KMS-11 (cell line): Measurements from ENCODE around the gene OR7A17.

ENCODE experiments used
- H2AFZ ChIP-seq: fragments of 200-600 bp; sonication (generic); 2 replicates; pipeline ENCODE4 v1.6.1; 2016; ENCODE audit warnings: antibody characterized with exemption, mixed run types, low read depth
- H3K27ac ChIP-seq: fragments of 200-600 bp; sonication (generic); 2 replicates; pipeline ENCODE4 v1.6.1; 2016; ENCODE audit warnings: mild to moderate bottlenecking, mixed run types
- H3K27me3 ChIP-seq: fragments of 200-600 bp; sonication (generic); 2 replicates; pipeline ENCODE4 v1.6.1; 2017; ENCODE audit warnings: mild to moderate bottlenecking, low read depth, mixed run types, moderate library complexity; ENCODE audit not compliant: insufficient read depth
- H3K36me3 ChIP-seq: fragments of 200-600 bp; sonication (generic); 2 replicates; pipeline ENCODE4 v1.6.1; 2017; ENCODE audit warnings: mild to moderate bottlenecking, mixed run types; ENCODE audit not compliant: insufficient read depth
- H3K4me1 ChIP-seq: fragments of 200-600 bp; sonication (generic); 2 replicates; pipeline ENCODE4 v1.6.1; 2016; ENCODE audit warnings: mild to moderate bottlenecking, low read depth, mixed run types; ENCODE audit not compliant: poor library complexity, severe bottlenecking
- H3K4me2 ChIP-seq: fragments of 200-600 bp; sonication (generic); 2 replicates; pipeline ENCODE4 v1.7.0; 2016; ENCODE audit warnings: mild to moderate bottlenecking, mixed run types
- H3K4me3 ChIP-seq: fragments of 200-600 bp; sonication (generic); IDR thresholded peaks from 2 replicates; pipeline ENCODE4 v1.6.1; 2017; ENCODE audit warnings: low read depth, low read length, mixed read lengths; ENCODE audit not compliant: insufficient read depth
- H3K79me2 ChIP-seq: fragments of 200-600 bp; sonication (generic); 2 replicates; pipeline ENCODE4 v1.6.1; 2016; ENCODE audit warnings: low read depth, mixed run types; ENCODE audit not compliant: insufficient read depth
- H3K9ac ChIP-seq: fragments of 200-600 bp; sonication (generic); 2 replicates; pipeline ENCODE4 v1.6.1; 2016; ENCODE audit warnings: mild to moderate bottlenecking, mixed run types
- H4K20me1 ChIP-seq: fragments of 200-600 bp; sonication (generic); 2 replicates; pipeline ENCODE4 v1.6.1; 2016; ENCODE audit warnings: mild to moderate bottlenecking, mixed run types; ENCODE audit not compliant: insufficient read depth
- TF ChIP-seq, protein P1 (sequence below): fragments of 200-600 bp; sonication (generic); conservative IDR thresholded peaks from 2 replicates; pipeline ENCODE4 v1.6.1; 2017; ENCODE audit warnings: low read depth, mild to moderate bottlenecking, antibody characterized with exemption, low read length, moderate library complexity, mixed read lengths

OR7A17 gene

DNA sequence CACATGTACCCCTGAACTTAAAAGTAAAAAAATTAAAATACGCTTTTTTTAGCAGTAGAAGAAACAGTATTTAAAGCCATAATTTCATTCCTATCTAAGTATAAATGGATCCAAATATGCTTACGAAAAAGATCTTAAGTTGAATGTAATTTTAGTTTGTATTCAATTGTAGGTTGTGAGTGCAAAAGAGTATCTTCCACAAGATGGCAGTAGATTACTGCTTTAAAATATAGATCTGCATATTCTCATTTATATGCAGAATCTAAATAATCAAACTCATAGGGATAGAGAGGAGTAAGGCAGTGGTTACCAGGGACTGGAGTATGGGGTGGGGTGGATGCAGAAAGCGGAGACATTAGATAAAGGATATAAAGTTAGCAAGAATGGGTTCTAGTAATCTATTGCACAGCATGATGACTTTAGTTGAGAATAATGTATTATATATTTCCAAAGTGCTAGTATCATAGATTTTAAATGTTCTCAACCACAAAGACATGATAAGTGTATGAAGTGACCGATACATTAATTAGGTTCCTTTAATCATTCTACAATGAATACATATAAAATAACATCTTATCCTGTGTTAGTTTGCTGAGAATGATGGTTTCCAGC lies 14.2 kb downstream of the OR7A17 start:
- Histone ChIP-seq H3K27ac (no peak overlapping the region), H3K27me3 (no peaks in the 10 kb centered on the region; the same call in 1 of the 2 replicates), H3K36me3 (no peaks in the 10 kb centered on the region), H2AFZ (no peak overlapping the region), H3K4me3 (no peak overlapping the region), H4K20me1 (no peaks in the 10 kb centered on the region), H3K4me1 (no peaks in the 10 kb centered on the region), H3K79me2 (no peaks in the 10 kb centered on the region), H3K4me2 (no peak overlapping the region), H3K9ac (no peak overlapping the region)
- TF ChIP-seq, protein P1, sequence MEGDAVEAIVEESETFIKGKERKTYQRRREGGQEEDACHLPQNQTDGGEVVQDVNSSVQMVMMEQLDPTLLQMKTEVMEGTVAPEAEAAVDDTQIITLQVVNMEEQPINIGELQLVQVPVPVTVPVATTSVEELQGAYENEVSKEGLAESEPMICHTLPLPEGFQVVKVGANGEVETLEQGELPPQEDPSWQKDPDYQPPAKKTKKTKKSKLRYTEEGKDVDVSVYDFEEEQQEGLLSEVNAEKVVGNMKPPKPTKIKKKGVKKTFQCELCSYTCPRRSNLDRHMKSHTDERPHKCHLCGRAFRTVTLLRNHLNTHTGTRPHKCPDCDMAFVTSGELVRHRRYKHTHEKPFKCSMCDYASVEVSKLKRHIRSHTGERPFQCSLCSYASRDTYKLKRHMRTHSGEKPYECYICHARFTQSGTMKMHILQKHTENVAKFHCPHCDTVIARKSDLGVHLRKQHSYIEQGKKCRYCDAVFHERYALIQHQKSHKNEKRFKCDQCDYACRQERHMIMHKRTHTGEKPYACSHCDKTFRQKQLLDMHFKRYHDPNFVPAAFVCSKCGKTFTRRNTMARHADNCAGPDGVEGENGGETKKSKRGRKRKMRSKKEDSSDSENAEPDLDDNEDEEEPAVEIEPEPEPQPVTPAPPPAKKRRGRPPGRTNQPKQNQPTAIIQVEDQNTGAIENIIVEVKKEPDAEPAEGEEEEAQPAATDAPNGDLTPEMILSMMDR, result peak; percentile 52; the same call in 1 of the 2 replicates

DNA sequence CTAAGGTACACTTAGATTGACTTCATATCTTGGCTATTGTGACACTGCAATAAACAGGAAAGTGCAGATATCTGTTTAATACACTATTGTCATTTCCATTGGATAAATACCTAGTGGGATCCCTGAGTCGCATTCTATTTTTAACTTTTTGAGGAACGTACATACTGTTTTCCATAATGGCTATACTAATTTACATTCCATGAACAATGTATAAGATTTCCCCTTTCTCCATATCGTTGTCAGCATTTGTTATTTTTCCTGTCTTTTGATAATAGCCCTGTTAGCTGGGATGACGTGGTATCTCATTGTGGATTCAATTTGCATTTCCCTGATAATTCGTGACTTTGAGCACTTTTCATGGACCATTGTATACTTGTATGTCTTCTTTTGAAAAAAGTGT lies 17.4 kb downstream of the OR7A17 start:
- no peak overlapping the region for H3K4me2 ChIP-seq
- H3K27ac ChIP-seq, result no peak overlapping the region
- no peaks in the 10 kb centered on the region; the same call in 1 of the 2 replicates for H3K27me3 ChIP-seq
- H4K20me1 ChIP-seq, result no peaks in the 10 kb centered on the region
- H3K79me2 ChIP-seq, result no peaks in the 10 kb centered on the region
- H3K9ac ChIP-seq, result no peak overlapping the region
- H3K36me3 ChIP-seq, result no peaks in the 10 kb centered on the region
- H3K4me1 ChIP-seq, result no peaks in the 10 kb centered on the region
- TF ChIP-seq, protein P1, result no peak
- no peak overlapping the region for H2AFZ ChIP-seq
- no peak overlapping the region for H3K4me3 ChIP-seq

DNA sequence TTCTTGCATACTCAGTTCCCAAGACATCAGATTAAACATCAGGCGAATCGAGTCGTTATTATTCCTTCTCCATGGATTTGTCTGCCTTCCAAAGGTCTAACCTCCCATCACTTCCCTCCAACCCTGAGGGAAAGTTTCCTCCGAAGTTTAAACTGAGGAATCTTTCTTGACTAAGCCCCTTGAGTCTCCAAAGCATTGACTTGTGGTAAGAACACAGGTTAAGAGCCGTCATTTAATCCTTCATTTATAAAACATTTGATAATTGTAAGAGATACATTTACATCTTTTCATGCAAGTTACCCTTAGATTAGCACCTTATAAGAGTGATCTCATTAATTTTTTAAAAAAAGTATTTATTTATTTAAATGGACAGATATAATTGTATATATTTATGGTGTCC lies 37.1 kb downstream of the OR7A17 start, which contains the start of gene OR7A10:
Gene OR7A10, minus strand, starts transcription at position 101 of the 400 bp plus-strand sequence. CDS start 7,045 bp downstream, outside the sequence.
- Histone ChIP-seq H3K9ac (no peak within 1 kb of the TSS), H3K4me1 (no peaks in the 10 kb centered on the region), H3K27me3 (peaks cover 12% of the 10 kb centered on the region; the same call in 1 of the 2 replicates), H3K4me3 (no peak within 1 kb of the TSS), H3K27ac (no peak within 1 kb of the TSS), H2AFZ (no peak within 1 kb of the TSS), H3K36me3 (no peaks in the 10 kb centered on the region), H4K20me1 (no peaks in the 10 kb centered on the region), H3K79me2 (no peaks in the 10 kb centered on the region), H3K4me2 (no peak within 1 kb of the TSS)
- TF ChIP-seq, protein P1, result no peak

DNA sequence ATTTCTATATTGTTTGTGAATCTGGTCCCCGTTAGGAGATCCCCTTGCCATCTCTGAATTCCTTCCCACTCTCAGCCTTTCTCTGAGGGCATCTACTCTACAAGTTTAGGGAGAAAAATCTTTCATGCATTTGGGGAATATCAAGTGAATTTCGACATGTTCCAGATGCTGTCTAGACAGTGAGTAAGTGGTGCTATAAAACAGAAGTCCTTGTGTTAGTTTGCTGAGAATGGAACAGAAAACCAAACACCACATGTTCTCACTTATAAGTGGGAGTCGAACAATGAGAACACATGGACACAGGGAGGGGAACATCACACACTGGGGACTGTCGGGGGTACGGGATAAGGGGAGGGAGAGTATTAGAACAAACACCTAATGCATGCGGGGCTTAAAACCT lies 42.4 kb downstream of the OR7A17 start:
- no peak overlapping the region for H3K4me2 ChIP-seq
- TF ChIP-seq, protein P1, result no peak
- no peak overlapping the region for H3K4me3 ChIP-seq
- H3K79me2 ChIP-seq, result no peaks in the 10 kb centered on the region
- no peaks in the 10 kb centered on the region for H4K20me1 ChIP-seq
- no peaks in the 10 kb centered on the region for H3K36me3 ChIP-seq
- no peak overlapping the region for H3K27ac ChIP-seq
- no peak overlapping the region for H2AFZ ChIP-seq
- no peaks in the 10 kb centered on the region for H3K4me1 ChIP-seq
- peaks cover 8% of the 10 kb centered on the region for H3K27me3 ChIP-seq
- no peak overlapping the region for H3K9ac ChIP-seq
